Right cardiac atrium (tissue), 5 donors: ENCODE results near the gene FBLN1. TPM values are rescaled to one million over a fixed set of nuclear protein-coding genes. Genes with fewer than 3 reads are reported as not detected.

Experiments
- ATAC-seq, 2 donors: fragments of 200-7000 bp; cut with Tn5 transposase; one replicate each; pipeline versions ENCODE4 v1.8.0 to v1.9.1; 2020; ENCODE audit warnings: moderate library complexity in 2 of 2, mild to moderate bottlenecking in 1 of 2
- DNase-seq, 3 donors: peaks; one replicate each; pipeline ENCODE4 v3.0.0-alpha.2; 2020
- H3K27ac ChIP-seq: one replicate; pipeline ENCODE4 v1.5.1; 2013; ENCODE audit warnings: mild to moderate bottlenecking, low read length, control low read depth, moderate library complexity
- H3K27me3 ChIP-seq: one replicate; pipeline ENCODE4 v1.6.1; 2013; ENCODE audit not compliant: control insufficient read depth, insufficient read depth
- H3K4me1 ChIP-seq: one replicate; pipeline ENCODE4 v1.6.1; 2013; ENCODE audit warnings: low read length; ENCODE audit not compliant: control insufficient read depth, insufficient read depth
- H3K4me3 ChIP-seq: one replicate; pipeline ENCODE4 v1.5.1; 2013; ENCODE audit warnings: low read length, control low read depth
- H3K9me3 ChIP-seq: one replicate; pipeline ENCODE4 v1.6.1; 2013; ENCODE audit warnings: low read length; ENCODE audit not compliant: control insufficient read depth
- WGBS: extraction: QIAGEN DNeasy Blood & Tissue Kit; methylation state at CpG from one replicate; pipeline ENCODE4 v1.1.7; 2013; 5-methylcytosine and 5-hydroxymethylcytosine counted together
- intact Hi-C, 4 donors: fragments of 100-400 bp; cut with DNase I; formaldehyde crosslinking; loops; one replicate each; pipeline versions ENCODE4 v1.11.0 to v1.14.0; 2022 to 2023
- polyA plus RNA-seq: library from polyadenylated mRNA; stranded (reverse); fragments of 200-250 nt; gene quantifications from one replicate; pipeline ENCODE4 v1.2.3, GENCODE V29; 2013
- total RNA-seq, 4 donors: library from RNA; stranded (reverse); fragmentation: NEBNext Ultra II Directional; extraction: Animal tissue kit (Norgen Biotek cat#: 25700); gene quantifications; one replicate each; pipeline ENCODE4 v1.2.1, GENCODE V29; 2021
- donor health status: healthy with polysubstance abuse.
- donor health status: DM: no; HTN: yes; CAD: no.
- donor health status: DM: no; HTN: no; CAD: no.
- donor health status: DM: no; HTN: yes; CAD: no; lungs with severe emphysema.
- donor health status: DM: yes; HTN: yes; CAD: no.

Gene FBLN1
- total and polyA plus RNA-seq, 5 donors, result 228 to 456 (median 390) TPM

- Histone ChIP-seq H3K27ac (no peak overlapping the region), H3K4me3 (no peak overlapping the region), H3K9me3 (no peaks in the 10 kb centered on the region), H3K27me3 (no peaks in the 10 kb centered on the region), H3K4me1 (no peaks in the 10 kb centered on the region)
- DNase-seq (peak in 2 of 3 donors; percentile 11 to 27), ATAC-seq (no peak)
- intact Hi-C loops, result no loop called here
- 61% methylated on average over 12 of the region's 12 CpGs for WGBS
These were observed 128.6 kb downstream of the FBLN1 start for GRCh38 chr22:45631140-45631840.

GRCh38 chr22:45631841-45632238 lies 129.2 kb downstream of the FBLN1 start:
- no peaks in the 10 kb centered on the region for H3K27me3 ChIP-seq

GRCh38 chr22:45632791-45633515 lies 130.3 kb downstream of the FBLN1 start:
- Histone ChIP-seq H3K4me1 (no peaks in the 10 kb centered on the region), H3K27me3 (no peaks in the 10 kb centered on the region), H3K4me3 (no peak overlapping the region), H3K9me3 (no peaks in the 10 kb centered on the region), H3K27ac (no peak overlapping the region)
- intact Hi-C loops, result no loop called here
- WGBS, result 13% methylated on average over 15 of the region's 15 CpGs
- ATAC-seq (peak; percentile 49 to 91), DNase-seq (peak in 2 of 3 donors; percentile 53 to 57)

More at GRCh38 chr22:45631841-45632238, 129.2 kb downstream of the FBLN1 start:
- WGBS, result 86% methylated on average over 7 of the region's 7 CpGs
- intact Hi-C loops, result no loop called here
- ATAC-seq (no peak), DNase-seq (peak in 1 of 3 donors; percentile 8)
- Histone ChIP-seq H3K4me1 (no peaks in the 10 kb centered on the region), H3K27ac (no peak overlapping the region), H3K9me3 (no peaks in the 10 kb centered on the region), H3K4me3 (no peak overlapping the region)

- 81% methylated on average over 7 of the region's 7 CpGs for WGBS
- Histone ChIP-seq H3K27me3 (no peaks in the 10 kb centered on the region), H3K4me1 (no peaks in the 10 kb centered on the region), H3K4me3 (no peak overlapping the region), H3K27ac (no peak overlapping the region), H3K9me3 (no peaks in the 10 kb centered on the region)
- intact Hi-C loops, result loop anchor here in 1 of 4 donors (5.0 kb wide), 1 partner anchor 44 kb away; no protein-coding TSS in a partner anchor
- DNase-seq (no peak), ATAC-seq (no peak)
These were observed 134.0 kb downstream of the FBLN1 start for GRCh38 chr22:45636683-45637082.

- H3K9me3 ChIP-seq, result no peaks in the 10 kb centered on the region
- intact Hi-C loops, result loop anchor here in 1 of 4 donors (5.0 kb wide), 1 partner anchor 46 kb away; no protein-coding TSS in a partner anchor
- H3K27me3 ChIP-seq, result no peaks in the 10 kb centered on the region
- no peak overlapping the region for H3K4me3 ChIP-seq
- no peak overlapping the region for H3K27ac ChIP-seq
- H3K4me1 ChIP-seq, result no peaks in the 10 kb centered on the region
- DNase-seq, result no peak
- WGBS, result 92% methylated on average over 3 of the region's 3 CpGs
- no peak for ATAC-seq
These were observed 135.5 kb downstream of the FBLN1 start for GRCh38 chr22:45638197-45638596.

GRCh38 chr22:45638834-45639746 lies 136.4 kb downstream of the FBLN1 start:
- H3K9me3 ChIP-seq, result no peaks in the 10 kb centered on the region
- ATAC-seq, result peak; percentile 75 to 91
- intact Hi-C loops, result loop anchor here in 1 of 4 donors (5.0 kb wide), 1 partner anchor 47 kb away; no protein-coding TSS in a partner anchor
- 61% methylated on average over 21 of the region's 21 CpGs for WGBS
- H3K4me1 ChIP-seq, result no peaks in the 10 kb centered on the region
- no peak overlapping the region for H3K4me3 ChIP-seq
- H3K27me3 ChIP-seq, result no peaks in the 10 kb centered on the region
- peak; percentile 82 to 85 (median 83) for DNase-seq
- no peak overlapping the region for H3K27ac ChIP-seq

GRCh38 chr22:45639747-45640102 lies 137.0 kb downstream of the FBLN1 start:
- H3K27ac ChIP-seq, result no peak overlapping the region
- ATAC-seq, result no peak
- no peak overlapping the region for H3K4me3 ChIP-seq
- H3K27me3 ChIP-seq, result no peaks in the 10 kb centered on the region
- DNase-seq, result no peak
- no peaks in the 10 kb centered on the region for H3K4me1 ChIP-seq
- intact Hi-C loops, result loop anchor here in 1 of 4 donors (5.0 to 10.0 kb wide), 3 partner anchors 47 to 225 kb away; no protein-coding TSS in a partner anchor
- 42% methylated on average over 7 of the region's 7 CpGs for WGBS
- H3K9me3 ChIP-seq, result no peaks in the 10 kb centered on the region

GRCh38 chr22:45640291-45640940 lies 137.7 kb downstream of the FBLN1 start:
- DNase-seq, result no peak
- intact Hi-C loops, result loop anchor here in 1 of 4 donors (5.0 to 10.0 kb wide), 2 partner anchors 58 to 224 kb away; no protein-coding TSS in a partner anchor
- no peak overlapping the region for H3K4me3 ChIP-seq
- H3K27me3 ChIP-seq, result no peaks in the 10 kb centered on the region
- H3K9me3 ChIP-seq, result no peaks in the 10 kb centered on the region
- WGBS, result 65% methylated on average over 7 of the region's 7 CpGs
- H3K4me1 ChIP-seq, result no peaks in the 10 kb centered on the region
- ATAC-seq, result peak; percentile 6 to 34
- no peak overlapping the region for H3K27ac ChIP-seq

- 86% methylated on average over 24 of the region's 24 CpGs for WGBS
- ATAC-seq (no peak), DNase-seq (no peak)
- intact Hi-C loops, result loop anchor here in 1 of 4 donors (5.0 to 10.0 kb wide), 2 partner anchors 59 to 224 kb away; no protein-coding TSS in a partner anchor
- H3K9me3 ChIP-seq, result no peaks in the 10 kb centered on the region
- no peak overlapping the region for H3K27ac ChIP-seq
- H3K4me1 ChIP-seq, result no peaks in the 10 kb centered on the region
- H3K4me3 ChIP-seq, result no peak overlapping the region
- no peaks in the 10 kb centered on the region for H3K27me3 ChIP-seq
These were observed 138.4 kb downstream of the FBLN1 start for GRCh38 chr22:45640941-45641621.

- Histone ChIP-seq H3K9me3 (no peaks in the 10 kb centered on the region), H3K27me3 (no peaks in the 10 kb centered on the region), H3K27ac (no peak overlapping the region), H3K4me3 (no peak overlapping the region), H3K4me1 (no peaks in the 10 kb centered on the region)
- DNase-seq, result no peak
- WGBS, result 40% methylated on average over 2 of the region's 2 CpGs
- intact Hi-C loops, result loop anchor here in 1 of 4 donors (5.0 to 10.0 kb wide), 2 partner anchors 61 to 222 kb away; no protein-coding TSS in a partner anchor
- no peak for ATAC-seq
These were observed 140.3 kb downstream of the FBLN1 start for GRCh38 chr22:45642986-45643385.
